Measurements from ENCODE around the gene ECSIT.
"Not testable (repeated sequence)": the region's sequence is repeated elsewhere in the genome, so short reads cannot be mapped to it uniquely, and the experiment has no call there.

The ECSIT gene

DNA sequence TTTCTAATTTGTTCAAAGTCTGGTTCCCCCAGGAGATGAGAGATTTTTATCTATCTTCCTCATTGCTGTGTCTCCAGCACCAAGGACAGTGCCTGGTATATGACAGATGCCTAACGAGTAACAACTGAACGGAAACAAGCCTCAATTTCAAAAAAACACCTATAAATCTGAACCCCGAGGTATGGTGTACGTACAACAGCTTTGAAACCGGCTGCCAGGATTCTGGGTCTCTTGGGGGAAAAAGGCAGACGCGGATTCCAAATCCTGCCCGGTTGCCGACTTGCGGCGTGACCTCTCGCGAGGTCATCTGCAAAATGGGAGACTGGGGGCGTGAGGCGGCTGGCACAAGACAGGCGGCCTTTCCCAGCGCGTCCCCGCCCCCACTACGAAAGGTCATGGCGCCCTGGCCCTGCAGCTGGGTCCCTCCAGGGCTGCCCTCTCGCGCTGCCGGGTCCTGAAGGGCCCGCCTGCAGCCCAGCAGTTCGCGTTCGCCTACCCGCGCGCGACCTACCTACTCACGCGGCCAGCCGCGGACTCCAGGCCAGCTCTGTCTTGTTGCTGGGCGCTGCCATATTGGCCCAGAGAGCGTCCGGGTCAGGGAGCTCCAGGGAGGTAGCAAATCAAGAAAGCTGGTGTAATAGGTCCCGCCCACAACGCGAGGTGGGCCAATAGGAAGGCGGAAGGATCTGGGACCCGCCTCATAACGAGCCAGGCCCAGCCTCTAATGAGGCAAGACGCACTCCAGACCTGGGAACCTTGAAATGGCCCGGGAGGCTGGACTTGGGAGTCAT lies at the start of gene ECSIT:
TSS of gene ECSIT (minus strand) at position 584 of the 791 bp plus-strand sequence. CDS start 9,964 bp downstream, outside the sequence.
- peak; percentile 85 to 92 for DNase-seq (ENCODE audit: low read depth in 1 of 2, low spot score in 1 of 2)

- no peak for DNase-seq (ENCODE audit: low read depth in 1 of 2, low spot score in 1 of 2)
Observed at GRCh38 chr19:11577451-11578257, 48.7 kb upstream of the ECSIT start, which contains the start of gene ACP5. TSS of gene ACP5 (minus strand) at chr19:11577645. CDS start at chr19:11577317, 328 bp downstream.

GRCh38 chr19:11576227-11576626 lies 47.3 kb upstream of the ECSIT start:
- no peak for DNase-seq (ENCODE audit: low read depth in 1 of 2, low spot score in 1 of 2)

DNA sequence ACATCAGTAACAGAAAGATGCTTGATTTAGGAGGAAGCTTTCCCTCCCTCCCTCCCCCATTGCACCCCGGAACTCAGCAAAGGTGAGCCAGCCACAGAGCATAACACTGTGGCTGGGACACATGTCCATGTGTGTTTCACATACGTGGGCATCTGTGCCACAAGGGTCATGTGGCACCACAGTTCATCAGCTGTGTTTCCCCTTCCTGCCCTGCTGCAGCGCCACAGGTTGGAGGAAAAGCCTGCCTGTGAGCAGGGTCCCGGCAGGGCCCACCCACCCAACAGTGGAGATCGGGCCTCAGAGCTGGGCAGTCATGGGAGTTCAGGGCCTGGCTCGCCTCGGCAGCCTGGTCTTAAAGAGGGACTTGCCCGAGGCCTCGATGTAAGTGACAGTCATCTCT lies 45.8 kb upstream of the ECSIT start:
- no peak for DNase-seq (ENCODE audit: low read depth in 1 of 2, low spot score in 1 of 2)

DNA sequence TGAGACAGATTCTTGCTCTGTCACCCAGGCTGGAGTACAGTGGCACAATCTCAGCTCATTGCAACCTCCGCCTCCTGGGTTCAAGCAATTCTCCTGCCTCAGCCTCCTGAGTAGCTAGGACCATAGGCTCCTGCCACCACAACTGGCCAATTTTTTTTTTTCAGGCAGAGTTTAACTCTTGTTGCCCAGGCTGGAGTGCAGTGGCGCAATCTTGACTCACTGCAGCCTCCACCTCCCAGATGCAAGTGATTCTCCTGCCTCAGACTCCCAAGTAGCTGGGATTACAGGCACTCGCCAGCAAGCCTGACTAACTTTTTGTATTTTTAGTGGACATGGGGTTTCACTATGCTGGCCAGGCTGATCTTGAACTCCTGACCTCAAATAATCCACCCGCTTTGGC lies 44.8 kb upstream of the ECSIT start:
- not testable (repeated sequence) for DNase-seq (ENCODE audit: low read depth in 1 of 2, low spot score in 1 of 2)

DNA sequence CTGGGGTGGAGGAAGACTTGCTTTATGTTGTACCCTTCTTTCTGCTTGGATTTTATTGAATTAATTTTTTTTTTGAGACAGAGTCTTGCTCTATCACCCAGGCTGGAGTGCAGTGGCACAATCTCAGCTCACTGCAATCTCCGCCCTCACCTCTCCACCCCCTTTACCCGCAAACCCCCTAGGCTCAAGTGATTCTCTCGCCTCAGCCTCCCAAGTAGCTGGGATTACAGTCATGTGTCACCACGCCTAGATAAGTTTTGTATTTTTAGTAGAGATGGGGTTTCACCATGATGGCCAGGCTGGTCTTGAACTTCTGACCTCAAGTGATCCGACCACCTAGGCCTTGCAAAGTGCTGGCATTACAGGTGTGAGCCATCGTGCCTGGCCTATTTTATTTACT lies 44.4 kb upstream of the ECSIT start:
- not testable (repeated sequence) for DNase-seq (ENCODE audit: low read depth in 1 of 2, low spot score in 1 of 2)

DNA sequence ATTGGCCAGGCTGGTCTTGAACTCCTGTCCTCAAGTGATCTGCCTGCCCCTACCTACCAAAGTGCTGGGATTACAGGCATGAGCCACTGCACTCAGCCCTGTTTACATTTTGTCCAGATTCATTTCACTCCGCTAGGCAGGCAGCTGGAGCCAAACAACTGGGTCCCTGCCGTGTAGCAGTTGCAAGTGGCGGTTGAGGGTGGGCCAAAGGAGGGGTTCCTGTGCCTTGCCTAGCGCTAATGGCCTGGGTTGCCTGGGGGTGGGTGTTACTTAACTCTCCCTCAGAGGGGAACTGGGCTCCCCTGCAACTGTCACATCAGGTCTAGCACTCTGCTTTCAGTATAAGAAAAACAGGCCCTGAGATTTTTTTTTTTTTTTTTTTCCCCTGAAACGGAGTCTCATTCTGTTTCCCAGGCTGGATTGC lies 41.1 kb upstream of the ECSIT start:
- no peak for DNase-seq (ENCODE audit: low read depth in 1 of 2, low spot score in 1 of 2)

DNA sequence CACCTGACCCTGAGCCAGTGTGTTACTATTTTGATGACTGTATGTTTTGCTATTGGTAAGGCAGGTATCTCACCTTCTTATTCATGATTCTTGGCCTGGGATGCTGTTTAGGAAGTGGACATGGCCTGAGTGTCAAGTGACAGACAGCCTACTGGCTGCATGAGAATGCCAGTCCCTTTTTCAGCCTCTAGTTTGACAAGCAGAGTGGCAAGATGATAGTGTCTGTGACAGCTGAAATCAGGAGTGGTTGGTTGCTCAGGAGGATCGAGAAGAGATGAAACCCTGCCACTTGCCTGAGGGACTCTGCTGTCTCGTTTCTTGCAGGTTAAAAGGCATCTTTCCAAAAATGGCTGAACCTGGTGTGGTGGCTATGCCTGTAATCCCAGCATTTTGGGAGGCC lies 37.2 kb upstream of the ECSIT start:
- DNase-seq (ENCODE audit: low read depth in 1 of 2, low spot score in 1 of 2), result no peak

GRCh38 chr19:11565649-11565980 lies 36.7 kb upstream of the ECSIT start:
- not testable (repeated sequence) for DNase-seq (ENCODE audit: low read depth in 1 of 2, low spot score in 1 of 2)

DNA sequence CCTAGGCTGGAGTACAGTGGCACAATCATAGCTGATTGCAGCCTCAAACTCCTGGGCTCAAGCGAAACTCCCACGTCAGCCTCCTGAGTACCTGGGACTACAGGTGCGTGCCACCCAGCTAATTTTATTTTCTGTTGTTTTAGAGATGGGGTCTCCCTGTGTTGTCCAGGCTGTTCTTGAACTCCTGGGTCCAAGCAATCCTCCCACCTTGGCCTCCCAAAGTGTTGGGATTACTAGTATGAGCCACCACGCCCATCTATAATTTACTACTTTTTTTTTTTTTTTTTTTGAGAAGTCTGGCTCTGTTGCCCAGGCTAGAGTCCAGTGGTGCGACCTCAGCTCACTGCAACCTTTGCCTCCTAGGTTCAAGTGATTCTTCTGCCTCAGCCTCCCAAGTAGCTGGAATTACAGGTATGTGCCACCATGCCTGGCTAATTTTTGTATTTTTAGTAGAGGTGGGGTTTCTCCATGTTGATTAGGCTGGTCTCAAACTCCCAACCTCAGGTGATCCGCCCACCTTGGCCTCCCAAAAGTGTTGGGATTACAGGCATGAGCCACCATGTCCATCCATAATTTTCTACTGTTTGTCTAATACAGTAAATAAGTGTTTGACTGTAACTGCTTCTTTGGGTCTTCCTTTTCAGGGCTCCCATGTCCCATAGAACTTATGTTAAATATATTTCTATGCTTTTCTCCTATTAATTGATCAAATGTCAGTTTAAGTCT lies 35.3 kb upstream of the ECSIT start:
- not testable (repeated sequence) for DNase-seq (ENCODE audit: low read depth in 1 of 2, low spot score in 1 of 2)

GRCh38 chr19:11563532-11563931 lies 34.6 kb upstream of the ECSIT start:
- no peak for DNase-seq (ENCODE audit: low read depth in 1 of 2, low spot score in 1 of 2)

GRCh38 chr19:11560404-11561051 lies 31.6 kb upstream of the ECSIT start:
- peak in 1 of 2 donors; percentile 68 for DNase-seq (ENCODE audit: low read depth in 1 of 2, low spot score in 1 of 2)

- DNase-seq (ENCODE audit: low read depth in 1 of 2, low spot score in 1 of 2), result peak; percentile 89 to 97
Observed at GRCh38 chr19:11558881-11559828, 30.2 kb upstream of the ECSIT start, which contains the start of gene ELOF1. TSS of gene ELOF1 (minus strand) at chr19:11559230. CDS start at chr19:11554347, 4,883 bp downstream.

- DNase-seq (ENCODE audit: low read depth in 1 of 2, low spot score in 1 of 2), result no peak
Observed at GRCh38 chr19:11556634-11557420, 27.9 kb upstream of the ECSIT start.

- DNase-seq (ENCODE audit: low read depth in 1 of 2, low spot score in 1 of 2), result no peak
Observed at GRCh38 chr19:11555246-11555645, 26.3 kb upstream of the ECSIT start.

GRCh38 chr19:11554160-11554559 lies 25.2 kb upstream of the ECSIT start:
- no peak for DNase-seq (ENCODE audit: low read depth in 1 of 2, low spot score in 1 of 2)

- no peak for DNase-seq (ENCODE audit: low read depth in 1 of 2, low spot score in 1 of 2)
Observed at GRCh38 chr19:11552666-11553372, 23.9 kb upstream of the ECSIT start.

DNA sequence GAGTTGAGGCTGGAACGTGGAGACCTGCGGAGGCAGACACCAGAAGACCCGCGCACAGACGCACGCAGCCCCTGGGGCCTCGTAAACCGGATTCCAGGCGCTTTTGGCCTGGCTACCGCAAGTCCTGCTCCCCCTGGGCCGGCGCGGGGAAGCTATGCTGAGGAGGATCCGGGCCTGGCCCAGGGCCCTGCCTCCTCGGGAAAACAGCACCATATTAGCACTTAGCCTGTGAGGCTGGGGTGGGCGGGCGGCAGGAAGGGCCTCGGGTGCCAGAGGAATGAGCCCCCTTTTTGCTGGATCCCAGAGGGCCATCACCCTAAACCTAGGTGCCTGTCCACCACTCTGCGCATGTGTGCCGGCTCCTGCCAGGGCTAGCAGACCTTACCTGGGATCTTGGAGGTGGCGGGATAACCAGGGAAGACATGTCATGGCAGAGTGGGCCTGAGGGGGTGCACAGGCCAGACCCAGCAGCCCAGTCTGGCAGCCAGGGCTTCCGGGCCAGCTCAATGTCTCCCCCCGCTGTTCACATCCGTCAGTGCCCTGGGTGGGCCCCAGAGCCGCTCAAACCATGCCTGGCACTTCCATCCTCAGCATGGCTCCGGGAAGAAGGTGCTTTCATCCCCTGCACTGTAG lies 22.8 kb upstream of the ECSIT start:
- no peak for DNase-seq (ENCODE audit: low read depth in 1 of 2, low spot score in 1 of 2)

Data from activated CD4-positive, alpha-beta T cell treated with anti-CD3 and anti-CD28 coated beads, Interleukin-2, amount 50 U/mL, for 24 hours (primary cell).